ENCODE results near the gene SLAMF7.
"Not testable (repeated sequence)": the region's sequence is repeated elsewhere in the genome, so short reads cannot be mapped to it uniquely, and the experiment has no call there.

The SLAMF7 gene

GRCh38 chr1:160739098-160739511 is at the start of gene SLAMF7:
Gene SLAMF7, plus strand, starts transcription at chr1:160739247. Its CDS starts 55 bp downstream, at chr1:160739302.
- DNase-seq, result no peak

- not testable (repeated sequence) for DNase-seq
Measured at GRCh38 chr1:160692390-160692789, 46.7 kb upstream of the SLAMF7 start.

GRCh38 chr1:160702100-160702499 is 36.9 kb upstream of the SLAMF7 start:
- no peak for DNase-seq

- peak in 2 of 56 donors; percentile 5 to 18 for DNase-seq
Measured at GRCh38 chr1:160704250-160704649, 34.8 kb upstream of the SLAMF7 start.

GRCh38 chr1:160705212-160705621 is 33.8 kb upstream of the SLAMF7 start:
- DNase-seq, result not testable (repeated sequence)

- DNase-seq, result no peak
Measured at GRCh38 chr1:160705742-160706141, 33.3 kb upstream of the SLAMF7 start.

GRCh38 chr1:160706526-160707235 is 32.4 kb upstream of the SLAMF7 start:
- DNase-seq, result no peak

GRCh38 chr1:160707236-160708064 is 31.6 kb upstream of the SLAMF7 start:
- no peak for DNase-seq

- DNase-seq, result no peak
Measured at GRCh38 chr1:160708118-160708517, 30.9 kb upstream of the SLAMF7 start.

- no peak for DNase-seq
Measured at GRCh38 chr1:160708801-160709200, 30.2 kb upstream of the SLAMF7 start.

GRCh38 chr1:160709715-160710114 is 29.3 kb upstream of the SLAMF7 start:
- no peak for DNase-seq

- DNase-seq, result no peak
Measured at GRCh38 chr1:160710517-160711252, 28.4 kb upstream of the SLAMF7 start.

- DNase-seq, result no peak
Measured at GRCh38 chr1:160711276-160711601, 27.8 kb upstream of the SLAMF7 start.

- no peak for DNase-seq
Measured at GRCh38 chr1:160711602-160712311, 27.3 kb upstream of the SLAMF7 start, which contains the start of gene CD48. Gene CD48, minus strand, starts transcription at chr1:160711822. Its CDS starts 59 bp downstream, at chr1:160711763.

GRCh38 chr1:160712525-160713080 is 26.4 kb upstream of the SLAMF7 start:
- not testable (repeated sequence) for DNase-seq

GRCh38 chr1:160713161-160713560 is 25.9 kb upstream of the SLAMF7 start:
- no peak for DNase-seq

- not testable (repeated sequence) for DNase-seq
Measured at GRCh38 chr1:160714034-160714648, 24.9 kb upstream of the SLAMF7 start.

- DNase-seq, result no peak
Measured at GRCh38 chr1:160716013-160716412, 23.0 kb upstream of the SLAMF7 start.

- DNase-seq, result no peak
Measured at GRCh38 chr1:160717306-160717705, 21.7 kb upstream of the SLAMF7 start.

- DNase-seq, result no peak
Measured at GRCh38 chr1:160718210-160718609, 20.8 kb upstream of the SLAMF7 start.
